ENCODE data around the gene JPT1.
"Not testable (repeated sequence)": the region's sequence is repeated elsewhere in the genome, so short reads cannot be mapped to it uniquely, and the experiment has no call there.

Gene JPT1

GRCh38 chr17:75153780-75154194, 525 bp downstream of the JPT1 start:
- no peak for DNase-seq

GRCh38 chr17:75152922-75153779, 1.2 kb downstream of the JPT1 start:
- peak; percentile 17 for DNase-seq

GRCh38 chr17:75152523-75152921, 1.8 kb downstream of the JPT1 start:
- no peak for DNase-seq

- DNase-seq: no peak
Measured at GRCh38 chr17:75151930-75152329, 2.4 kb downstream of the JPT1 start.

GRCh38 chr17:75147878-75148546, 6.3 kb downstream of the JPT1 start:
- no peak for DNase-seq

- DNase-seq: no peak
Measured at GRCh38 chr17:75146592-75146991, 7.7 kb downstream of the JPT1 start.

GRCh38 chr17:75144816-75145512, 9.3 kb downstream of the JPT1 start:
- DNase-seq: no peak

GRCh38 chr17:75142236-75142971, 11.9 kb downstream of the JPT1 start:
- no peak for DNase-seq

GRCh38 chr17:75138519-75138918, 15.8 kb downstream of the JPT1 start:
- no peak for DNase-seq

GRCh38 chr17:75137762-75138161, 16.6 kb downstream of the JPT1 start:
- DNase-seq: not testable (repeated sequence)

GRCh38 chr17:75135946-75136345, 18.4 kb downstream of the JPT1 start:
- DNase-seq: no peak

GRCh38 chr17:75135452-75135851, 18.9 kb downstream of the JPT1 start:
- no peak for DNase-seq

- DNase-seq: not testable (repeated sequence)
Measured at GRCh38 chr17:75133607-75134347, 20.5 kb downstream of the JPT1 start.

GRCh38 chr17:75133001-75133400, 21.3 kb downstream of the JPT1 start:
- DNase-seq: no peak

GRCh38 chr17:75132018-75133000, 22.0 kb downstream of the JPT1 start:
- peak; percentile 24 for DNase-seq

- DNase-seq: peak; percentile 84
Measured at GRCh38 chr17:75131278-75132017, 22.9 kb downstream of the JPT1 start, which contains the start of gene NT5C. NT5C (minus strand) TSS chr17:75131742; CDS start chr17:75131707, 35 bp downstream.

- DNase-seq: peak; percentile 87
Measured at GRCh38 chr17:75130632-75131277, 23.6 kb downstream of the JPT1 start.

- DNase-seq: peak; percentile 90
Measured at GRCh38 chr17:75130059-75130631, 24.2 kb downstream of the JPT1 start.

- DNase-seq: no peak
Measured at GRCh38 chr17:75129576-75129975, 24.7 kb downstream of the JPT1 start.
